Left ventricle myocardium inferior (tissue), 1 donor: ENCODE data around the gene SLC45A3. TPM values are rescaled to one million over a fixed set of nuclear protein-coding genes. Genes with fewer than 3 reads are reported as not detected.

ENCODE experiments used
- DNase-seq: peaks from one replicate; pipeline ENCODE4 v3.0.0-alpha.2; 2020
- H3K27ac ChIP-seq: fragments of 200-600 bp; replicated peaks from 2 replicates; pipeline ENCODE4 v1.8.0; 2021
- H3K27me3 ChIP-seq: fragments of 200-600 bp; 2 replicates; pipeline ENCODE4 v1.8.0; 2021; ENCODE audit warnings: low read depth
- H3K36me3 ChIP-seq: fragments of 200-600 bp; 2 replicates; pipeline ENCODE4 v1.8.0; 2021
- H3K4me1 ChIP-seq: fragments of 200-600 bp; 2 replicates; pipeline ENCODE4 v1.8.0; 2021
- H3K4me3 ChIP-seq: fragments of 200-600 bp; 2 replicates; pipeline ENCODE4 v1.8.0; 2021; ENCODE audit warnings: mild to moderate bottlenecking, moderate library complexity
- H3K9me3 ChIP-seq: fragments of 200-600 bp; replicated peaks from 2 replicates; pipeline ENCODE4 v1.8.0; 2021
- CTCF ChIP-seq: fragments of 200-600 bp; IDR thresholded peaks from 2 replicates; pipeline ENCODE4 v1.8.0; 2021; ENCODE audit warnings: antibody characterized with exemption, mild to moderate bottlenecking, borderline replicate concordance
- intact Hi-C: fragments of 100-400 bp; cut with micrococcal nuclease; formaldehyde crosslinking; loops from one replicate; pipeline ENCODE4 v1.11.0; 2022
- total RNA-seq: library from RNA; stranded (reverse); fragmentation: NEBNext Ultra II Directional; extraction: Animal tissue kit (Norgen Biotek cat#: 25700); gene quantifications from one replicate; pipeline ENCODE4 v1.2.1, GENCODE V29; 2021
- donor health status: DM: no; HTN: yes; CAD: no; lungs with severe emphysema.

The SLC45A3 gene
- total RNA-seq, 1 donor from 2014 or later, result 5.2 TPM

- Histone ChIP-seq H3K4me1 (peaks cover 34% of the 10 kb centered on the region), H3K27me3 (no peaks in the 10 kb centered on the region), H3K36me3 (peaks cover 20% of the 10 kb centered on the region), H3K4me3 (no peak overlapping the region), H3K9me3 (no peaks in the 10 kb centered on the region), H3K27ac (no peak overlapping the region)
- DNase-seq, result no peak
- intact Hi-C loops, result no loop called here
- TF ChIP-seq CTCF, result no peak
These were observed 69.3 kb downstream of the SLC45A3 start for GRCh38 chr1:205610901-205611466.

GRCh38 chr1:205610036-205610435 is 70.3 kb downstream of the SLC45A3 start:
- Histone ChIP-seq H3K4me1 (peaks cover 34% of the 10 kb centered on the region), H3K36me3 (peaks cover 14% of the 10 kb centered on the region), H3K27me3 (no peaks in the 10 kb centered on the region), H3K9me3 (no peaks in the 10 kb centered on the region), H3K4me3 (no peak overlapping the region), H3K27ac (no peak overlapping the region)
- no peak for DNase-seq
- intact Hi-C loops, result no loop called here
- TF ChIP-seq CTCF, result no peak

Other genes starting within 250 kb of the SLC45A3 start
- gene BLACAT1, start 224.5 kb downstream of the SLC45A3 start, total RNA-seq, result not detected
- 179 TPM for gene CDK18, start 175.8 kb downstream of the SLC45A3 start, total RNA-seq
- gene ELK4, start 48.5 kb downstream of the SLC45A3 start, total RNA-seq, result 36.3 TPM
- 217 TPM for gene NUCKS1, start 69.7 kb upstream of the SLC45A3 start, total RNA-seq
- 13.7 TPM for gene RAB29, start 95.0 kb upstream of the SLC45A3 start, total RNA-seq
- 486 TPM for gene SLC41A1, start 132.7 kb upstream of the SLC45A3 start, total RNA-seq
- 1.7 TPM for gene PM20D1, start 169.6 kb upstream of the SLC45A3 start, total RNA-seq